CD4-positive, alpha-beta T cell (primary cell): ENCODE measurements around the gene EMC7. TPM values are rescaled to one million over a fixed set of nuclear protein-coding genes. Genes with fewer than 3 reads are reported as not detected.

Experiments
- ATAC-seq: fragments of 200-7000 bp; cut with Tn5 transposase; one replicate; pipeline ENCODE4 v1.10.0; 2022; ENCODE audit warnings: mild to moderate bottlenecking; ENCODE audit not compliant: poor library complexity
- CTCF ChIA-PET: fragments of 350-600 bp; sonication (Branson Sonifier 250); formaldehyde crosslinking; loops from one replicate; lab custom pipeline; 2021; ENCODE audit warnings: antibody characterized with exemption, inconsistent platforms; lab: Charles Lee
- POLR2A ChIA-PET: fragments of 350-600 bp; sonication (Branson Sonifier 250); formaldehyde crosslinking; loops from one replicate; lab custom pipeline; 2021; ENCODE audit warnings: antibody characterized with exemption, inconsistent platforms; lab: Charles Lee
- DNase-seq, 14 experiments: peaks; one replicate each; pipeline ENCODE4 v3.0.0-alpha.2; 2013 to 2020; ENCODE audit warnings: mixed read lengths in 2 of 14
- H3K27ac ChIP-seq, 2 donors: one replicate each; pipeline versions ENCODE4 v1.5.1 to v1.7.0; 2013; ENCODE audit warnings: low read length in 2 of 2, low read depth in 1 of 2, mild to moderate bottlenecking in 1 of 2
- H3K27me3 ChIP-seq, 2 experiments: 1 replicate in 1 of 2; 2 replicates in 1 of 2; pipeline versions ENCODE4 v1.6.1 to v1.7.0; 2013; ENCODE audit warnings: low read length in 2 of 2, control low read depth in 1 of 2, mild to moderate bottlenecking in 1 of 2, moderate library complexity in 1 of 2; ENCODE audit not compliant: insufficient read depth in 2 of 2, control insufficient read depth in 1 of 2
- H3K36me3 ChIP-seq: one replicate; pipeline ENCODE4 v1.6.1; 2013; ENCODE audit warnings: low read length, control low read depth; ENCODE audit not compliant: insufficient read depth
- H3K4me1 ChIP-seq: one replicate; pipeline ENCODE4 v1.6.1; 2013; ENCODE audit warnings: low read length, control low read depth; ENCODE audit not compliant: insufficient read depth
- H3K4me3 ChIP-seq: one replicate; pipeline ENCODE4 v1.5.1; 2013; ENCODE audit warnings: mild to moderate bottlenecking, low read length, moderate library complexity
- H3K9me3 ChIP-seq, 2 experiments: 1 replicate in 1 of 2; 2 replicates in 1 of 2; pipeline versions ENCODE4 v1.6.1 to v1.7.0; 2013; ENCODE audit warnings: low read length in 2 of 2, mild to moderate bottlenecking in 2 of 2, control low read depth in 1 of 2, moderate library complexity in 1 of 2; ENCODE audit not compliant: control insufficient read depth in 1 of 2, insufficient read depth in 1 of 2
- H3K27ac Mint-ChIP-seq: one replicate; pipeline ENCODE4 v1.8.0; 2020; ENCODE audit warnings: mixed read lengths
- H3K27me3 Mint-ChIP-seq: one replicate; pipeline ENCODE4 v1.8.0; 2021; ENCODE audit warnings: mixed read lengths
- H3K36me3 Mint-ChIP-seq: one replicate; pipeline ENCODE4 v1.8.0; 2021; ENCODE audit warnings: low read depth, mixed read lengths
- H3K4me1 Mint-ChIP-seq: one replicate; pipeline ENCODE4 v1.8.0; 2021; ENCODE audit warnings: low read depth, mixed read lengths
- H3K4me3 Mint-ChIP-seq: one replicate; pipeline ENCODE4 v1.8.0; 2020; ENCODE audit warnings: mild to moderate bottlenecking, mixed read lengths
- H3K9me3 Mint-ChIP-seq: one replicate; pipeline ENCODE4 v1.8.0; 2020; ENCODE audit warnings: mixed read lengths
- intact Hi-C, 2 experiments: fragments of 100-400 bp; cut with DNase I in 1 of 2; cut with micrococcal nuclease in 1 of 2; formaldehyde crosslinking; loops; one replicate each; pipeline versions ENCODE4 v1.15.1 to v1.9.0; 2023 to 2025; cut with DNase I, micrococcal nuclease
- total RNA-seq, 174 experiments: library from RNA in 2 of 174; stranded (reverse) in 2 of 174; gene quantifications; one replicate each; pipeline ENCODE4 v1.2.3 and lab custom pipeline; 2021 to 2026
- TF ChIP-seq, protein P1 (sequence below): fragments of 200-600 bp; IDR thresholded peaks from one replicate; pipeline ENCODE4 v1.8.0; 2022; ENCODE audit warnings: antibody characterized with exemption, mild to moderate bottlenecking

EMC7 gene
- total RNA-seq, 2 experiments from 2014 or later, result 54.0 to 54.6 TPM

DNA sequence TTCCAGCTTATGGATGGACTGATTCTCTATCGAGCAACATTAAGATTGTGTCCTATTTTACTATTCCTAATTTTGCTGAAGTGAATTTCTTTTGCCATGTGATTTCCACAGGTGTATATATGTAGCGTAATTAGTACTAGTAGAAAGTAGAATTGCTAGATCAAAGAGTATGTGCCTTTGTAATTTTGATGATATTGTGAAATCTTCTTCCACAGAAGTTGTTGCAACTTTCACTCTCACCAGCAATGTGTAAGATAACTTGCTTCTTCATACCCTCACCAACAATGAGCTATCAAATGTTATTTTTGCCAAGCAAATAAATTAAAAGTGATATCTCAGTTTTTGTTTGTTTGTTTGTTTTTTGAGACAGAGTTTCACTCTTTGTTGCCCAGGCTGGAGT is 5.7 kb upstream of the EMC7 start:
- intact Hi-C loops, result no loop called here
- peaks cover 9% of the 10 kb centered on the region for H3K9me3 Mint-ChIP-seq
- POLR2A ChIA-PET, result interaction anchor here (0.6 kb wide), 1 partner anchor 9 kb away, joined by 4 read pairs; no protein-coding TSS in a partner anchor
- H3K36me3 Mint-ChIP-seq, result peaks cover 19% of the 10 kb centered on the region
- CTCF ChIA-PET, result no interaction called here
- Histone ChIP-seq H3K4me1 (peaks cover 6% of the 10 kb centered on the region), H3K4me3 (no peak overlapping the region), H3K27ac (no peak overlapping the region), H3K27me3 (no peaks in the 10 kb centered on the region), H3K9me3 (no peaks in the 10 kb centered on the region), H3K36me3 (no peaks in the 10 kb centered on the region)
- TF ChIP-seq, protein P1, sequence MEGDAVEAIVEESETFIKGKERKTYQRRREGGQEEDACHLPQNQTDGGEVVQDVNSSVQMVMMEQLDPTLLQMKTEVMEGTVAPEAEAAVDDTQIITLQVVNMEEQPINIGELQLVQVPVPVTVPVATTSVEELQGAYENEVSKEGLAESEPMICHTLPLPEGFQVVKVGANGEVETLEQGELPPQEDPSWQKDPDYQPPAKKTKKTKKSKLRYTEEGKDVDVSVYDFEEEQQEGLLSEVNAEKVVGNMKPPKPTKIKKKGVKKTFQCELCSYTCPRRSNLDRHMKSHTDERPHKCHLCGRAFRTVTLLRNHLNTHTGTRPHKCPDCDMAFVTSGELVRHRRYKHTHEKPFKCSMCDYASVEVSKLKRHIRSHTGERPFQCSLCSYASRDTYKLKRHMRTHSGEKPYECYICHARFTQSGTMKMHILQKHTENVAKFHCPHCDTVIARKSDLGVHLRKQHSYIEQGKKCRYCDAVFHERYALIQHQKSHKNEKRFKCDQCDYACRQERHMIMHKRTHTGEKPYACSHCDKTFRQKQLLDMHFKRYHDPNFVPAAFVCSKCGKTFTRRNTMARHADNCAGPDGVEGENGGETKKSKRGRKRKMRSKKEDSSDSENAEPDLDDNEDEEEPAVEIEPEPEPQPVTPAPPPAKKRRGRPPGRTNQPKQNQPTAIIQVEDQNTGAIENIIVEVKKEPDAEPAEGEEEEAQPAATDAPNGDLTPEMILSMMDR, result no peak
- no peak overlapping the region for H3K27ac Mint-ChIP-seq
- H3K4me1 Mint-ChIP-seq, result peaks cover 13% of the 10 kb centered on the region
- DNase-seq, result no peak
- no peak for ATAC-seq
- H3K27me3 Mint-ChIP-seq, result no peaks in the 10 kb centered on the region
- no peak overlapping the region for H3K4me3 Mint-ChIP-seq

DNA sequence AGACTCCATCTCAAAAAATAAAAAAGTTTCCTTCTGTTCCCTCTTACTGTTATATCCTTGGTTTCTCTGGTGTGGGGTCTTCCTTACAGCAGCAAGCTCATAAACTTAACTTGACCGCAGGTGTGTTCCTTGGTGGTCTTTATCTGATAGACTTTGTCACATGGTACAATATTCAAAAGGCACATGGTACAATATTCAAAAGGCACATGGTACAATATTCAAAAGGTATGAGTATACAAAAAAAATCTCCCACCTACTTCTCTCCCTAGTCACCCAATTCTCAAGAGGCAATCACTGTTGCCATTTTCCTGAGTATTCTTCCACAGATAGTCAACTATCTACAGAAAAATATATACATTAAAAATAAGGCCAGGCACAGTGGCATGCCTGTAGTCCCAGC is 4.8 kb upstream of the EMC7 start:
- no peak overlapping the region for H3K4me3 ChIP-seq
- peaks cover 7% of the 10 kb centered on the region for H3K4me1 ChIP-seq
- no peaks in the 10 kb centered on the region for H3K27me3 Mint-ChIP-seq
- no peaks in the 10 kb centered on the region for H3K36me3 ChIP-seq
- ChIA-PET CTCF (no interaction called here), POLR2A (interaction anchor here (0.6 kb wide), 1 partner anchor 8 kb away, joined by 4 read pairs; no protein-coding TSS in a partner anchor)
- no peaks in the 10 kb centered on the region for H3K9me3 ChIP-seq
- no peak overlapping the region for H3K27ac ChIP-seq
- no peaks in the 10 kb centered on the region for H3K27me3 ChIP-seq
- H3K9me3 Mint-ChIP-seq, result peaks cover 9% of the 10 kb centered on the region
- no peak overlapping the region for H3K27ac Mint-ChIP-seq
- H3K4me1 Mint-ChIP-seq, result peaks cover 22% of the 10 kb centered on the region
- peak overlapping the region; percentile 62 for H3K4me3 Mint-ChIP-seq
- intact Hi-C loops, result no loop called here
- DNase-seq, result no peak
- ATAC-seq, result no peak
- H3K36me3 Mint-ChIP-seq, result peaks cover 28% of the 10 kb centered on the region
- TF ChIP-seq, protein P1, result no peak

DNA sequence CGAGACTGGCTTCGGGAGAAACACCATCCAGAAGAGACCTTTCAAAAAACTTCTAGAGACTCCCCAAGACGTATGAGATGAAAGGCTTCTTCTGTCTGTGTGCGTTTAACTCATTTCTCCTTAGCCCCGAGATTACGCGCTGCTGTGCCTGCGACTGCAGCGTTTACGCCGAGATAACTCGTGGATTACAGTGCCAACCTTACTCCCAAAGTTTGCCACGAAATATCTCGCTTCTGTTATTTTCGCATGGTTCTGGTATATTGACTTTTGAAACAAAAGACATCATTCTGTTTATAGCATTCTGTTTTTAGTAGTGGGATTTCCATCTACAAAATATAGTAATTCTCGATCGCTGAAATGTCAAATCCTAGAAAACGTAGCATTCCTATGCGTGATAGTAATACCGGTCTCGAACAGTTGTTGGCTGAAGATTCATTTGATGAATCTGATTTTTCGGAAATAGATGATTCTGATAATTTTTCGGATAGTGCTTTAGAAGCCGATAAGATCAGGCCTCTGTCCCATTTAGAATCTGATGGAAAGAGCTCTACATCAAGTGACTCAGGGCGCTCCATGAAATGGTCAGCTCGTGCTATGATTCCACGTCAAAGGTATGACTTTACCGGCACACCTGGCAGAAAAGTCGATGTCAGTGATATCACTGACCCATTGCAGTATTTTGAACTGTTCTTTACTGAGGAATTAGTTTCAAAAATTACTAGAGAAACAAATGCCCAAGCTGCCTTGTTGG is 688 bp upstream of the EMC7 start:
- POLR2A ChIA-PET, result interaction anchor here (0.6 to 2.7 kb wide), 20 partner anchors 9 to 886 kb away, joined by 3 to 38 read pairs (median 5); partner anchors contain the start of genes AQR, AVEN, EMC4 and GOLGA8A

More for the DNA sequence above, 688 bp upstream of the EMC7 start:
- ATAC-seq (no peak), DNase-seq (peak in 1 of 14 experiments; percentile 13)
- Histone ChIP-seq H3K27ac (peak overlapping the region; percentile 84 to 97), H3K4me1 (peaks cover 20% of the 10 kb centered on the region), H3K27me3 (no peaks in the 10 kb centered on the region), H3K9me3 (no peaks in the 10 kb centered on the region), H3K36me3 (no peaks in the 10 kb centered on the region), H3K4me3 (peak overlapping the region; percentile 80)
- Mint-ChIP-seq H3K9me3 (peaks cover 9% of the 10 kb centered on the region), H3K36me3 (peaks cover 43% of the 10 kb centered on the region), H3K4me3 (peak overlapping the region; percentile 91), H3K4me1 (peaks cover 52% of the 10 kb centered on the region), H3K27me3 (no peaks in the 10 kb centered on the region), H3K27ac (peak overlapping the region; percentile 96)
- intact Hi-C loops, result loop anchor here (5.0 kb wide), 3 partner anchors 65 to 885 kb away; partner anchors contain the start of genes AVEN (in 1 of the 2), SLC12A6 (in 1 of the 2) and ZNF770 (in 1 of the 2)
- TF ChIP-seq, protein P1, result no peak
- CTCF ChIA-PET, result interaction anchor here (0.7 to 2.1 kb wide), 3 partner anchors 65 to 265 kb away, joined by 3 to 9 read pairs (median 3); partner anchors contain the start of genes KATNBL1 and LPCAT4
